Measurements from ENCODE around the gene MYEOV. TPM values are rescaled to one million over a fixed set of nuclear protein-coding genes. Genes with fewer than 3 reads are reported as not detected.

Gene MYEOV
- total RNA-seq, 1 experiment from 2014 or later = 0.22 TPM

DNA sequence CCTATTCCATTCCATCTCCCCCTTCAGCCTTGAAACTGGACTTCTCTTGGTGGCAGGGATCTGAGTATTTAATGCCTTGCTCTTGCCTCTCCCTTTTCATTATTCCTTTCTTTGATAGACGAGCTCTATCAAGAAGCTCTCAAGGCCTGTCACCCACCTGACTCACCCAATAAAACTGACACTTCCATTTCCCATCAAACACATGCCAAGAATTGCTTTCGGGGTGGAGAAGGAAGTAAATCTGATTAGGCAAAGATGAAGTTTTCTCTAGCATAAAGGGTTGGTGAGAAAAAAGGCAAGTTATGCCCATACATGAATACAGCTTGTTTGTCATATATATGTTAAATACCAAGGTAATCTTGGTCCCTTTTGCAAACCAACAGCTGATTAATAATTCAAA lies 34.9 kb upstream of the MYEOV start:
- no peak overlapping the region for H3K4ac ChIP-seq (ENCODE audit: low read depth, low read length)
- H3K23me2 ChIP-seq (ENCODE audit: insufficient read length, low read depth, low read length, poor library complexity, severe bottlenecking) = no peaks in the 10 kb centered on the region
- no peaks in the 10 kb centered on the region for H3K79me2 ChIP-seq (ENCODE audit: insufficient read depth, low read length)
- H3K56ac ChIP-seq (ENCODE audit: insufficient read length, low read depth, low read length) = no peak overlapping the region
- peaks cover 4% of the 10 kb centered on the region; the same call in 1 of the 2 replicates for H3K4me1 ChIP-seq (ENCODE audit: insufficient read depth, low read length)
- Mint-ChIP-seq H3K4me3 (no peak overlapping the region), H3K27ac (no peak overlapping the region), H3K4me1 (peaks cover 25 to 27% of the 10 kb centered on the region in 2 experiments), H3K9me3 (peaks cover 13 to 18% of the 10 kb centered on the region in 2 experiments), H3K36me3 (ENCODE audit: insufficient read depth in 1 of 3, low read depth in 3 of 3) (peaks cover 0 to 15% (median 6%) of the 10 kb centered on the region in 3 experiments; a peak in 5 of 7 replicates), H3K27me3 (ENCODE audit: low read depth) (peaks cover 40% of the 10 kb centered on the region)
- H2BK5ac ChIP-seq (ENCODE audit: insufficient read length, low read length) = no peak overlapping the region
- H3K27me3 ChIP-seq (ENCODE audit: insufficient read depth, low read length) = no peaks in the 10 kb centered on the region; the same call in 1 of the 2 replicates
- H3K14ac ChIP-seq (ENCODE audit: insufficient read depth, low read length) = no peak overlapping the region
- no peak overlapping the region for H2BK120ac ChIP-seq (ENCODE audit: low read depth, low read length, poor library complexity, severe bottlenecking)
- no peak overlapping the region for H2BK12ac ChIP-seq (ENCODE audit: insufficient read length, low read depth, low read length)
- H3K9ac ChIP-seq (ENCODE audit: extremely low read depth, insufficient read length, low read length) = no peak overlapping the region
- H4K8ac ChIP-seq (replicated peaks; ENCODE audit: insufficient read length, low read depth, low read length) = no peak overlapping the region
- no peak overlapping the region for H2BK20ac ChIP-seq (ENCODE audit: low read depth, low read length, poor library complexity, severe bottlenecking)
- no peaks in the 10 kb centered on the region for H4K20me1 ChIP-seq (ENCODE audit: control insufficient read depth, insufficient read depth, insufficient read length)
- H2AK5ac ChIP-seq (ENCODE audit: insufficient read length, low read length) = no peak overlapping the region
- no peak overlapping the region for H3K27ac ChIP-seq (ENCODE audit: insufficient read length, low read depth, low read length)
- H3T11ph ChIP-seq (ENCODE audit: low read length) = no peak overlapping the region
- H3K79me1 ChIP-seq (ENCODE audit: insufficient read depth, low read depth, low read length, poor library complexity, severe bottlenecking) = no peaks in the 10 kb centered on the region
- H4K5ac ChIP-seq (ENCODE audit: insufficient read length, low read depth, low read length) = no peak overlapping the region
- TF ChIP-seq, protein P1, sequence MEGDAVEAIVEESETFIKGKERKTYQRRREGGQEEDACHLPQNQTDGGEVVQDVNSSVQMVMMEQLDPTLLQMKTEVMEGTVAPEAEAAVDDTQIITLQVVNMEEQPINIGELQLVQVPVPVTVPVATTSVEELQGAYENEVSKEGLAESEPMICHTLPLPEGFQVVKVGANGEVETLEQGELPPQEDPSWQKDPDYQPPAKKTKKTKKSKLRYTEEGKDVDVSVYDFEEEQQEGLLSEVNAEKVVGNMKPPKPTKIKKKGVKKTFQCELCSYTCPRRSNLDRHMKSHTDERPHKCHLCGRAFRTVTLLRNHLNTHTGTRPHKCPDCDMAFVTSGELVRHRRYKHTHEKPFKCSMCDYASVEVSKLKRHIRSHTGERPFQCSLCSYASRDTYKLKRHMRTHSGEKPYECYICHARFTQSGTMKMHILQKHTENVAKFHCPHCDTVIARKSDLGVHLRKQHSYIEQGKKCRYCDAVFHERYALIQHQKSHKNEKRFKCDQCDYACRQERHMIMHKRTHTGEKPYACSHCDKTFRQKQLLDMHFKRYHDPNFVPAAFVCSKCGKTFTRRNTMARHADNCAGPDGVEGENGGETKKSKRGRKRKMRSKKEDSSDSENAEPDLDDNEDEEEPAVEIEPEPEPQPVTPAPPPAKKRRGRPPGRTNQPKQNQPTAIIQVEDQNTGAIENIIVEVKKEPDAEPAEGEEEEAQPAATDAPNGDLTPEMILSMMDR (conservative IDR thresholded peaks at IDR 0.05) = no peak
- H3K23ac ChIP-seq (ENCODE audit: insufficient read length, low read depth, low read length) = no peak overlapping the region
- no peak for DNase-seq
- no CpG with 5 or more reads among the region's 2 CpGs for WGBS (ENCODE audit: extremely low coverage, insufficient read length, low lambda C conversion rate)
- H3K9me3 ChIP-seq (ENCODE audit: control insufficient read depth, low read depth, low read length) = no peaks in the 10 kb centered on the region
- no peak overlapping the region for H3K18ac ChIP-seq (ENCODE audit: insufficient read length, low read depth, low read length)
- no peak overlapping the region for H3K4me2 ChIP-seq (ENCODE audit: insufficient read depth, insufficient read length, low read length)
- no peak overlapping the region for H2BK15ac ChIP-seq (ENCODE audit: low read depth, low read length)
- no peak overlapping the region for H4K91ac ChIP-seq (ENCODE audit: insufficient read length, low read depth, low read length)
- no peak overlapping the region for H2AFZ ChIP-seq (ENCODE audit: low read length)

Data from H9 (cell line).